ENCODE measurements around the gene SMPD2.

- TF ChIP-seq CTCF (conservative IDR thresholded peaks at IDR 0.05) (no peak), ZFX (IDR thresholded peaks at IDR 0.05) (no peak)
These were observed 34.5 kb downstream of the SMPD2 start for GRCh38 chr6:109474995-109475394.

All from C4-2B (cell line).